BJ (cell line): Measurements from ENCODE around the gene SMPD4. TPM values are rescaled to one million over a fixed set of nuclear protein-coding genes. Genes with fewer than 3 reads are reported as not detected.
"Not testable (repeated sequence)": the region's sequence is repeated elsewhere in the genome, so short reads cannot be mapped to it uniquely, and the experiment has no call there.

Experiments
- CTCF ChIA-PET: fragments of 350-600 bp; formaldehyde crosslinking; extraction: SDS; loops from one replicate; lab custom pipeline; 2021; ENCODE audit warnings: antibody characterized with exemption, inconsistent platforms; lab: Yijun Ruan, JAX
- POLR2A ChIA-PET: fragments of 300-600 bp; sonication (Branson Sonifier 250); formaldehyde crosslinking; extraction: SDS; loops from one replicate; lab custom pipeline; 2021; ENCODE audit warnings: antibody characterized with exemption; lab: Charles Lee
- DNase-seq: peaks from one replicate; pipeline ENCODE4 v3.0.0-alpha.2; 2011; ENCODE audit warnings: low read depth
- H3K27me3 ChIP-seq: 2 replicates; pipeline ENCODE4 v1.6.0; 2011; ENCODE audit warnings: low read length; ENCODE audit not compliant: control insufficient read depth, insufficient read depth
- H3K36me3 ChIP-seq: 2 replicates; pipeline ENCODE4 v1.5.1; 2011; ENCODE audit warnings: low read length; ENCODE audit not compliant: control insufficient read depth, insufficient read depth
- H3K4me3 ChIP-seq: 2 replicates; pipeline ENCODE4 v1.5.1; 2011; ENCODE audit warnings: low read depth, mild to moderate bottlenecking, control low read depth, low read length
- polyA plus RNA-seq: library from polyadenylated mRNA; depleted of rRNA; stranded (reverse); fragments of >200 nt; gene quantifications from 2 replicates; pipeline ENCODE4 v1.2.3, GENCODE V29; 2011
- TF ChIP-seq, protein P1 (sequence below): IDR thresholded peaks from 2 replicates; pipeline ENCODE4 v1.5.1; 2011; ENCODE audit warnings: low read depth, mild to moderate bottlenecking, control low read depth, inconsistent platforms, low read length, moderate library complexity; ENCODE audit not compliant: insufficient read depth

The SMPD4 gene
- polyA plus RNA-seq, 1 experiment = 60.1 TPM

DNA sequence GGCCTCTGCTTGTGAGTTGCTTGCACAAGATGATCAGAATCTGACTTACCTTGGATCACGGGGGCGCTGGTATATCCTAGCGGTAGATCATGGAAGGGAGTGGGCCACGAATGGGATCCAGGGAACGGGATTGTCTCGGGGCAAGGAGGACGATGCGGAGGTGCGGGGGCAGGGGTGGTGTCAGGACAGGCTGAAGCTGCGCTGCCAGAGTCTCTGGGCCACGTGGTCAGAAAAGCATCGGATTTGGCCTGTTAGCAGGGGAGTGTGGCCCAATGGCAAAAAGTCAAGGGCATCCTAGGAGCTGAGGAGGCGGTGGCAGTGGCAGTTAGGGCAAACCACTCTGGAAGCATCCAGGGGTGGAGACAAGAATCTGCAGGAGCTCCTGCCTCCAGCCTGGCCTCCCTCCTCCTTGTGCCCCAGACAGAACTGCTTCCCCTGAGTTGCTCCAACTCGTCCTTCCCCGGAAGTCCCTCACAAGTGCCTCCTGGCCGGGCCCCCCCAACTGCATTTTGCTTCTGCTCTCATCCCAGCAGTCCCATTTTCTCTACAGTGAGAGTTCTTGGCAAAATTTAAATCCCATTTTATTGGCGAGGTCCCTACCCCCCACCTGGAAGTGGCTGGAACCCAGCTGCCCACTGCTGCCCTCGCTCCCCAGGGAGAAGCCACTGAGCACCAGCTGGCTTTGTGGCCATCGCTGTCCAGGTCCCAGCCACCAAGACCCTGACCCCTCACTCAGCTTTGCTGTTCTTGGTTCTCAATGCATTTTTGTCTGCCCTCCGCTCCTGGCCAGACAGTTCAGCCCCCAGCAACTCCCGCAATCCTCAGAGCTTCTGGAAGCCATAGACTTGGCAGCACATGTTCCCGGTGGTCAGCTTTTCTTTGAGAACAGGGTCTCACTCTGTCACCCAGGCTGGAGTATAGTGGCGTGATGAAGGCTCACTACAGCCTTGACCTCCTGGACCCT is 30.9 kb downstream of the SMPD4 start:
- DNase-seq = no peak
- Histone ChIP-seq H3K4me3 (no peak overlapping the region), H3K36me3 (peaks cover 6% of the 10 kb centered on the region), H3K27me3 (no peaks in the 10 kb centered on the region)
- TF ChIP-seq, protein P1, sequence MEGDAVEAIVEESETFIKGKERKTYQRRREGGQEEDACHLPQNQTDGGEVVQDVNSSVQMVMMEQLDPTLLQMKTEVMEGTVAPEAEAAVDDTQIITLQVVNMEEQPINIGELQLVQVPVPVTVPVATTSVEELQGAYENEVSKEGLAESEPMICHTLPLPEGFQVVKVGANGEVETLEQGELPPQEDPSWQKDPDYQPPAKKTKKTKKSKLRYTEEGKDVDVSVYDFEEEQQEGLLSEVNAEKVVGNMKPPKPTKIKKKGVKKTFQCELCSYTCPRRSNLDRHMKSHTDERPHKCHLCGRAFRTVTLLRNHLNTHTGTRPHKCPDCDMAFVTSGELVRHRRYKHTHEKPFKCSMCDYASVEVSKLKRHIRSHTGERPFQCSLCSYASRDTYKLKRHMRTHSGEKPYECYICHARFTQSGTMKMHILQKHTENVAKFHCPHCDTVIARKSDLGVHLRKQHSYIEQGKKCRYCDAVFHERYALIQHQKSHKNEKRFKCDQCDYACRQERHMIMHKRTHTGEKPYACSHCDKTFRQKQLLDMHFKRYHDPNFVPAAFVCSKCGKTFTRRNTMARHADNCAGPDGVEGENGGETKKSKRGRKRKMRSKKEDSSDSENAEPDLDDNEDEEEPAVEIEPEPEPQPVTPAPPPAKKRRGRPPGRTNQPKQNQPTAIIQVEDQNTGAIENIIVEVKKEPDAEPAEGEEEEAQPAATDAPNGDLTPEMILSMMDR = no peak
- ChIA-PET POLR2A (no interaction called here), CTCF (no interaction called here)

DNA sequence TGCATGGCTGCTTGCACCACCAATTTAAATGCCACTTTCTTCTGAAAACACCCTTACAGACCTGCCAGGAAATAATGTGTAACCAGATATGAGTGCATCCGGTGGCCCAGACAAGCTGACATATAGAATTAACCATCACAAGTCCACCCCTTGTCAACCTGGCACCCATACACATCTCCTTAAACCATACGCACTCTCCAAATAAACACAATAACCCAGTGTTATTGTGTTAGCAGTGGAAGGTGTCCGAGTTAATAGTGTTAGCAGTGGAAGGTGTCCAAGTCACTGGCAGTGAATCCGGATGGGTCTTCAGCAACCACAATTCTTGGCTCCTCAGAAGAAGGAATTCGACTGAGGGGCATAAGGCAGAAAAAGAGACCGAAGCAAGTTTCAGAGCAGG is 32.9 kb downstream of the SMPD4 start:
- H3K27me3 ChIP-seq, POLR2A ChIA-PET, CTCF ChIA-PET, H3K4me3 ChIP-seq, H3K36me3 ChIP-seq, DNase-seq: not testable (repeated sequence)

DNA sequence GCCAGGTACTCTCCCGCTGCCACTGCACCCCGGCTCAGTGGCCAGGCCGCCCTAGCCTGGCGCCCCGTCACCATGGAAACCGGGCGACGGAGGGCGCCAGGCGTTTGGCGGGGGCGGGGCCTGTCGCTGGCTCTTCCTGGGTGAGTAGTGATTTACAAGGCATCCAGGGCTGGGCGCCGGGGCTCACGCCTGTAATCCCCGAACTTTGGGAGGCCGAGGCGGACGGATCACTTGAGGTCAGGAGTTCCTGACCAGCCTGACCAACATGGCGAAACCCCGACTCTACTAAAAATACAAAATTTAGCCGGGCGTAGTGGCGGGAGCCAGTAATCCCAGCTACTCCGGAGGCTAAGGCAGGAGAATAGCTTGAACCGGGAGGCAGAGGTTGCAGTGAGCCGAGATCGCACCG is 36.4 kb downstream of the SMPD4 start, which contains the start of gene CCDC74B:
Gene CCDC74B (minus strand): TSS at position 107 of the 409 bp plus-strand sequence. CDS start 116 bp downstream, outside the sequence.
- peak within 1 kb of the TSS; percentile 35 for H3K4me3 ChIP-seq
- H3K36me3 ChIP-seq, CTCF ChIA-PET, POLR2A ChIA-PET, DNase-seq, H3K27me3 ChIP-seq: not testable (repeated sequence)

DNA sequence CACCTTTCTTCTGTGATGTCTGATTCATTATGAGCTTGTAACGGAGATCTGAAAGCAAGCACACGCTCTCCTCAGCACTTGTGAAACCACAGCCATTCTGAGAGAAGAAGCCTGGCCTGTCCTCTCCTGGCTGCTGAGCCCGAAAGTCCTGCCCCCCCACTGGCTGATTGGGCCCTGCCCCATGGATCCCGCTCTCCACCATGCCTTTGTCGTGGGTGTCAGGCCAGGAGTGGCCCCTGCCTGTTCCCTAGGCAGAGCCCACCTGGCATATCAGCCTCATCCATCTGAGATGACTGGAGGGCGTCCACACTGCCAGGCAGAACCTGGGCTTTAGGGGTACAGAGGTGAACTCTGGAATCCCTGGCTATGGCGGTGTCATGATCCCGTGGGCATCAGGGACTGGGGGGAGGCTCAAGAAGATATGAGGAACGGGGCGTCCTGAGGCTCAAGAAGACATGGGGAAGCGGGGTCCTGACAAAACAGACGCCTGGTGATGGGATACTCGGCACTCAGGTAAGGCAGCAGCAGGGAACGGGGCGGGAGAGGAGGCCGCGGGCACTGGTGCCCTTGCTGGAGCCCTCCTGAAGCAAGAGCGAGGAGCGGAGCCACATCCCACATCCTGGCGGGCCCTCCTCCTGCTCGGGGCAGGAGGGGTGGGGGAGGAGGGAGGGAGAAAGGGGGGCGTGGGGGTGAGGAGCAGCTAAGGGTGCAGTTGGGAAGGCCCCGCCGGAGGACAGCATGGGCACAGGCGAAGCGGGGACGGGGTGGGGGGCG is 37.9 kb downstream of the SMPD4 start:
- peak overlapping the region; percentile 19; the same call in 1 of the 2 replicates for H3K4me3 ChIP-seq
- CTCF ChIA-PET, POLR2A ChIA-PET, H3K27me3 ChIP-seq, H3K36me3 ChIP-seq, DNase-seq: not testable (repeated sequence)

DNA sequence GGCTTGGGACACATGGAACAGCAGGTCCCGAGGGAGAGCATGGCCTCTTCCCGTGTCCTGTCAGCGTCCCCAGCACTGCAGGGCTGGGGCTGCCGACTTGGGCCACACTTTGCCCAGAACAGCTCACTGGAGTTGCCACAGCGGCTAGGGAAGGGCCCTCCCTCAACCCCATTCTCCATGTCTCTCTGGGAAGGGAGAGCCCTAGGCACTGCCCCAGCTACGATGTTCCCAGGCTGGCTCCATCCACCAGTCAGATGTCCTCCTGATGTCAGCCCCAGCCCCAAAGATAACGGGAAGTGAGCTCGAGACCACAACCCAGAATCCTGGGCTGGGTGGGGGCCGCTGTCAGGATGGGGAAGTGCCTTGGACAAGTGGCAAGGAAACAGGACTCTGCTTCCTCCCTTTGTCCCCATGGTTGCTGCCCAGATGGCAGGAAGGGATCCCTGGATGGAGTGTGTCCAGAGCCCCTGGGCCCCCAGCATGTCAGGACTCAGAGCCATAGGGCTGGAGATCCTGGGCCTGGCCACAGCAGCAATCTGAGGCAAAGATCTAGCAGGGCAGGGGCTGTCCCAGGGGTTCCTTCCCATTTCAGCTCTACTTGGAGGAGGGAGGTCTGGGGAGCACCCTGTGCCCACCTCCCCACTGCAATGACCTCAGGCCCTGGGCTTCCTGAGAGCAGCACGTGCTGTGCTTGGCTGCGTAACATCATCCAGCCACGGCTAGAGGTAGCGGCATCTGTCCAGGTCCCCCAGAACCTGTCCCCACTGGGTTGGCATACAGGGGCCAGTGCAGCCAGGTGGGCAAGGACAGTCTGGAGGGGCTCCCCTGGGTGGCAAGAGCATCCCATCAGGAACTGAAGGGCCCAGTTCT is 38.8 kb downstream of the SMPD4 start:
- H3K4me3 ChIP-seq, POLR2A ChIA-PET, H3K27me3 ChIP-seq, H3K36me3 ChIP-seq, DNase-seq, CTCF ChIA-PET: not testable (repeated sequence)

DNA sequence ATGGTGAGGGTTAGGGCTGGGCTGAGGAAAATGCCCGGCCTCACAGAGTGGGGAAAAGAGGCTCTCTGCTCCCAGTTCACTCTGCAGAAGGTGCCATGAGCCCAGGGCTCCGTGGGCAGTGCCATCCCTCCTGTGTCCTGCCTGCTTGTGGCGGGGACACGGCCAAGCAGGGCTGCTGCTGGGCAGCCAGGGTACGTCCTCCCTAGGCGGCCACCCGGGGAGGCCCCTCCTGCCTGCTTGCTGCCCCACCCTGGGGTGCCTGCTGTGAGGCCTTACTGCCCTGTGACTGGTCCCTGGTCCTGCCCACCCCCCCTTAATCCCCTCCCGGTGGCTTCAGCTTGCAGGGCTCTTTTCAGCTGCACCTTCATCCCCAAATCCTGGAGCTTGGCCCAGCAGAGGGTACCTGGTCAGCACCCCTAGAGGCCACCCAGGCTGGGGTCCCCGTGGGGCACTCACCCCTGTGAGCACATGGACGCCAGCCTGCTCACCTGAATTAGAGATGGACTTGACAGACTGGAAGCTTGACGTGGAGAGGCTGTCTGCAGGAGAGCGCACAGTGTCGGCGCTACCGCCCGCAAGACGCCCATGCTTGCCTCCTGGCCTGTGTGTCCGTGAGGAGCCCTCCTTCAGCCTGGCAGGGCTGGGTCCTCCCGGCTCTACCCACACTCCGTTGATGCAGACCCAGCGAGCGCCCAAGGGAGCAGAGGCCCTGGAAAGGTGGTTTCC is 39.6 kb downstream of the SMPD4 start:
- H3K27me3 ChIP-seq, H3K4me3 ChIP-seq, H3K36me3 ChIP-seq, POLR2A ChIA-PET, CTCF ChIA-PET, DNase-seq: not testable (repeated sequence)

DNA sequence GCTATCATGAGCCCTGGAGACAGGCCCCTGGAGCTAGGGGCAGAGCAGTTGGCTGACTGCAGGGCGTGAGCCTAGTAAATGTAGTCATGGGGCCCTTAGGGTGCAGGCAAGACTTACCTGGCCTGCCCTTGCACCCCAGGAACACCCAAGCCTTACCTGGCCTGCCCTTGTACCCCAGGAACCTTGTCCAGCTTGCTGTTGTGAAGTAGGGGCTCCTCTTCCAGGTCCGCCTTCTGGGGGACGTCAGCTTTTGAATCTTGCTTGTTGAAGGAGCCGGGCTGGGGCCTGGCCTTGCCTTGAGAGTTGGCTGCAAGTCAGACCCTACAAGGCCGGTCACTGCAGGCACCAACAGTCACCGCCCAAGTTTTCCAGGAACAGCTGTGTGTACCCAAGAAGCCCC is 40.4 kb downstream of the SMPD4 start:
- H3K36me3 ChIP-seq, CTCF ChIA-PET, POLR2A ChIA-PET, H3K4me3 ChIP-seq, H3K27me3 ChIP-seq, DNase-seq: not testable (repeated sequence)

DNA sequence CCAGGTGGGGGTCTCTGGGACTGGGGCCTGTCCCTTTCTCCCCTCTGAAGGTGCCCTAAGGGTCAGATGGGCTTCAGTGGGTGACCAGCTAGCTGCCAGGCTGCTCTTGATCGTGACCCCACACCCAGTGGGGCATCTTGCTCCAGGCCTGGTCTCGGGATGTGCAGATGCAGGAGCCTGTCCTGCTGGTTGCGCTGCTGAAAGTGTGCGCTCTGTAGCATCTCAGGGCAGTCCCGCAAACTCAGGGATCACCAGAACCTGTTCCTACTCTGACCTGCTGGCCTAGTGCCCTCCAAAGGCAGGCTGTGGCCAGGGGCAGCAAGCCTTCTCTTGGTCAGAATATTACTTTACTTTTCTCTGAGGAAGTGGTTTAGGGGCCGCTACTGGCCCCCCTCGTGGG is 40.9 kb downstream of the SMPD4 start:
- H3K36me3 ChIP-seq, DNase-seq, H3K4me3 ChIP-seq, H3K27me3 ChIP-seq, POLR2A ChIA-PET, CTCF ChIA-PET: not testable (repeated sequence)

DNA sequence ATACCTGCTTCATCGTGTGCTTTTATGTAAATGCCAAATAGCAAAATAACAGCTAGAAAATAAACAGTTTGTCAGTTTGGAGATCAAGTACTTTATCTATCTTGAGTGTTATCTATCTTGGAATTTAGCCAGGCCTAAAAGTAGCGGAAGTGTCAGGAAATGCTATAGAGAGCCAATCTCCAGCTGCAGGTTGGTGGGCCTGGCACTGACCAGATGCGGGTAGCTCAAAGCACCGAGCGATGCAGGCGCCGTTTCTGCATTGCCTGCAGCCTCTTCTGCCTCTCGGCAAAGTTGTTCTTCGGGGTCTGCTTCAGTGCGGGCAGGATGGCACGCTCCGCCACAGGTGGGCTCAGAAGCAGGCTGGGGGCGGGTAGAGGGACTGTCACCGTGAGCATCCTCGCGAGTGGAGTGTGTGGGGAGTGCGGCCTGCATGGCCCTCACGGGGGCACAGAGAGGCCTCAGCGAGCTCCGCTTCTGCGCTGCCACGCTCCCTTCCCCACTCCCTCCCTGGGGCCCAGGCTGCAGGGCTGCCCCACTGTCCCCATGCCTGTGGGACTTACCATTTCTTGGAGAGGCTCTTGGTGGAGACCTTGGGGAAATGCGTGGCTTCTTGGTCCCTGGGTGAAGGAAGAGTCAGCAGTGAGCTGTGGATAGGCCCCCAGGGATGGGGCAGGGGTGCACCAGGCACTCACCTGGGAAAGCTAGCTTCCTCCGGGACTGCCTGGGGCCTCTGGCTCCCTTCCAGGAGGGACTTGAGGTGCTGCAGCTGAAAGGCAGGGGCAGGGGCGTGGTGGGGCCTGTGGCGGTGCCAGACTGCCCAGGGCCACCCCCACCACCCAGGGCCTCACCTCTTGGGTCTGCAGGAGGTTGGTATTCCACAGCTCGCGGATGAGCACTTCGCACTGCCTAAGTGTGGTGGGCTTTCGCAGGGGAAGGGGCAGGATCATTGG is 41.8 kb downstream of the SMPD4 start:
- H3K36me3 ChIP-seq, H3K4me3 ChIP-seq, DNase-seq, POLR2A ChIA-PET, CTCF ChIA-PET, H3K27me3 ChIP-seq: not testable (repeated sequence)

DNA sequence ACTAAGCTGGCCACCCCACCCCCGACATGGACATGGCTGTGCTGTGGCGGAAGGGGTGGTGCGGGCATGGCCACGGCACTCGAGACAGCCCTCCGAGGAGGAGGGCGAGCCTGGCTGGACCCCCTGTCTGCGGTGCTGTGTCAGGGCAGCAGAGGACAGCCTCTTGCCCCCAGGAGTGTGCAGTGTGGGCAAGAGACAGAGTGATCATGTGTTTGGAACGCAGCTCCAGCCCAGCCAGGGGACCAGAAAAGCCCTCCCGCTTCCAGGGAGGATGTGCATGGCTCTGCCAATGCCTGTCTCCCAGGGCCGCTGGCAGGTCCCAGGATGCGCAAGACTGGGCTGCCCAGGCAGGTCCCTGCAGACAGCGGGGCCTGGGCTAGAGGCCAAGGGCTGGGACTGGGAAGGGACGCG is 42.6 kb downstream of the SMPD4 start:
- CTCF ChIA-PET, POLR2A ChIA-PET, H3K36me3 ChIP-seq, H3K4me3 ChIP-seq, DNase-seq, H3K27me3 ChIP-seq: not testable (repeated sequence)
